ENCODE results near the gene ACP3. TPM values are rescaled to one million over a fixed set of nuclear protein-coding genes. Genes with fewer than 3 reads are reported as not detected.

Gene ACP3
- polyA plus RNA-seq, 5 donors: 2.6 to 5.4 (median 3.6) TPM

GRCh38 chr3:132315851-132316250 is 1.4 kb upstream of the ACP3 start:
- DNase-seq: no peak

DNA sequence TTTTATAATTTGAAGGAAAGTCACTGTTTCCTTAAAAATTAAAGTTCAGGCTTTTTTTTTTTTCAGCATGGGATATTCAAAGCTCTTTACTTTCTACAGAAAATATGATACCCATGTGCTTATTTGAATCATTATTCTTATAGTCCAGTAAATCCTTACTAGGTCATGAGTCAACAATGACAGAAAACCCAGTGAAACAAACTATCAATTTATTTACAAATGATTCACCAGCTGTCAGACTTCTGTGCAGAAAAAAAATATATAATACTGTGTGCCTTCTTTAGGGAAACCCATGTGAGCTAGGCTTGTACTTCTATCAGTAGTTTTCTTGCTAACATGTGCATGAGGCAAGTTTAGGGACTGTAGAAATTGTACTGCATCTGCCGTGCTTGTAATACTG is 1.2 kb downstream of the ACP3 start:
- no peak for DNase-seq

GRCh38 chr3:132321304-132321703 is 4.1 kb downstream of the ACP3 start:
- DNase-seq: no peak

GRCh38 chr3:132325103-132325606 is 7.9 kb downstream of the ACP3 start:
- no peak for DNase-seq

- DNase-seq: no peak
These were observed 8.4 kb downstream of the ACP3 start for GRCh38 chr3:132325634-132326033.

- no peak for DNase-seq
These were observed 9.0 kb downstream of the ACP3 start for GRCh38 chr3:132326251-132326650.

GRCh38 chr3:132332082-132332481 is 14.9 kb downstream of the ACP3 start:
- no peak for DNase-seq

DNA sequence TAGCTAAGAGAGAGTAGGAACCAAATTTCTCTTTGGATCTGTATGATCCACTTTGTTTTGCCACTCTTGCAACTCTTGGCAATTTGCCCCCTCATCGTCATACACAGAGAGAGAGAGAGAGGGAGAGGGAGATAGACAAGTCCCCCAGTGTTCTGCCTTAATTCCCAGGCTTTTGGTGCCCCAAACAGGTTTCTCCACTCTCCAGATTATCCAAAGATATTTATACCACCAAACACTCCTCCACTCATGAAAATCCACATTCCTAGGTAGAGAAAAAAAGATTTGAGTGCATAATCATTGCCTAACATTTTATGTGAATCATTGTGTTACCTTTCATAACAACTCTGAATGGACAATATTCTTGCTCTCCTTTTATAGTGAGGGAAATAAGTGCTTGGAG is 15.3 kb downstream of the ACP3 start:
- no peak for DNase-seq

GRCh38 chr3:132341746-132342145 is 24.5 kb downstream of the ACP3 start:
- no peak for DNase-seq

GRCh38 chr3:132342183-132342582 is 25.0 kb downstream of the ACP3 start:
- no peak for DNase-seq

DNA sequence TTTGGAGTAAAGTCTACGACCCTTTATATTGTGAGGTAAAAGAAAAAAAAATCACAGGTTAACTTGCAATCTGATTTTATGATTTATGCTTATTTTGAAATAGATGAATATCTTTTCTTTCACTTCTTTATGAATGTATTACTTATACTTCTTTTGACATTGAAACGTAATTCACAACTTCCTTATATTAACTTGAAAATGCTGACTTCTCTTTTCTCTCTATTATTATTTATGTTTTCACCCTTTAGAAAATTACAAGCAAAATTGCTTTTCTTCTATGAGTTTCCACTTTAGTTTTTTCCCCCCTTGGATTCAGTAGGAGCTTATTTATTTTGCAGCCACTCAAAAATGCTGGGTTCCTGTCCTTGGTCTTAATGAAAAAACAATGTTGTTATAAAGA is 25.4 kb downstream of the ACP3 start:
- no peak for DNase-seq

- DNase-seq: peak in 1 of 2 donors; percentile 55
These were observed 25.9 kb downstream of the ACP3 start for GRCh38 chr3:132343018-132343612.

- no peak for DNase-seq
These were observed 27.6 kb downstream of the ACP3 start for GRCh38 chr3:132344666-132345280.

GRCh38 chr3:132346841-132347736 is 29.9 kb downstream of the ACP3 start:
- no peak for DNase-seq

- DNase-seq: no peak
These were observed 30.6 kb downstream of the ACP3 start for GRCh38 chr3:132347811-132348210.

- no peak for DNase-seq
These were observed 31.3 kb downstream of the ACP3 start for GRCh38 chr3:132348531-132348930.

GRCh38 chr3:132350814-132351213 is 33.6 kb downstream of the ACP3 start:
- no peak for DNase-seq

- DNase-seq: no peak
These were observed 34.1 kb downstream of the ACP3 start for GRCh38 chr3:132351222-132351806.

GRCh38 chr3:132352556-132353143 is 35.4 kb downstream of the ACP3 start:
- no peak for DNase-seq

DNA sequence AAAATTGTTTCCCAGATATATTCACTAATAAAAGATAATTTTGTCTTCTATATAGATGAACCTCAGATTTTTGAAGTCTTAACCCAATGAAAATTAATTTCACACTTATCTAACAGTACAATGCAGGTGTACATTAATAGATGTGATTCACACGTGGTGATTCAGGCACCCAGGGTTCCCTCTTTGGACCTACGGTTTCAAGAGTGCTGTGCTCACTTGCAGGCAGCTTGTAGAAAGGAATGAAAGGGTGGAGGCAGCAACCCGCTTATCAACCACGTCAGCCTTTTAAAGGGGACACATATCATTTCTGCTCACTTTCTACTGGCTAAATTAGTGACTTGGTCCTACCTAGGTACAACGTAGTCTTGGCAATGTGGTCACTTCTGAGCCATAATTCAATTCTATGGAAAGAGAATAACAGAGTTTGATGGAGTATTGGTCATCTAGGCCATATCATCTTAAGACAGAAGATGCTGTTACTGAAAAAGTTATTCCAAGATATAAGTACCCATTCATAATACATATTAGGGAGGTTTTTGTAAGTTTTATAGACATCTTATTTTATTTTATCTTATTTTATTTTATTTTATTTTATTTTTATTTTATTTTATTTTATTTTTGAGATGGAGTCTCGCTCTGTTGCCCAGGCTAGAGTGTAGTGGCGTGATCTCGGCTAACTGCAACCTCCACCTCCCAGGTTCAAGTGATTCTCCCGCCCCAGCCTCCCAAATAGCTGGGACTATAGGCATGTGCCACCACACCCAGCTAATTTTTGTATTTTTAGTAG is 37.9 kb downstream of the ACP3 start:
- no peak for DNase-seq

DNA sequence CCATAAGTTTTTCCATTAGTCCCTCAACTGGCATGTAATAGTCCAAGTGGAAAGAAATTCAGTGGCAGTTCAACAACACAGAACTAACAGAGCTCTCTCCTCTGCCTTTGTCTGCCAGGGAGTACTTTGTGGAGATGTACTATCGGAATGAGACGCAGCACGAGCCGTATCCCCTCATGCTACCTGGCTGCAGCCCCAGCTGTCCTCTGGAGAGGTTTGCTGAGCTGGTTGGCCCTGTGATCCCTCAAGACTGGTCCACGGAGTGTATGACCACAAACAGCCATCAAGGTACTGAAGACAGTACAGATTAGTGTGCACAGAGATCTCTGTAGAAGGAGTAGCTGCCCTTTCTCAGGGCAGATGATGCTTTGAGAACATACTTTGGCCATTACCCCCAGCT is 39.4 kb downstream of the ACP3 start:
- no peak for DNase-seq
